ENCODE data around the gene MKX. TPM values are rescaled to one million over a fixed set of nuclear protein-coding genes. Genes with fewer than 3 reads are reported as not detected.

Gene MKX
- total RNA-seq, 1 donor from 2014 or later = not detected

DNA sequence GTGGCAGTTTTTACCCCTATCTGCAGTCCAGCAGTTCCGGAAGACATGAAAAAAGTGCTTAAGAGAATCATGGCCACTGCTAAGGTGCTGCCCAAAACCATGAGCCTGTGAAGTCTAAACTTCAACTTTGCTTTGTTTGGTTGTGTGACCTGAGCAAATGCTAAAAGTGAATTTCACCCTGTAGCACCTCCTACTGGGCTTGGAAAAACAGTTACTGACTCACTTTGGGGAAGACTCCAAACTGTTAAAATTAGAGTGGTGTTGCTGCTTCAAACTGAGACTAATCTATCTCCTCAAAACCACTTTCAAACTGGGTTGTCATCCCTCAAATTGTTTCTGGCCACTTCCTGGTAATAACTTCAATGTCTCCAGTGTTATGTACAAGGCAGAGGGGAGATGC is 21.3 kb downstream of the MKX start:
- no peak overlapping the region for H3K27ac Mint-ChIP-seq
- no peaks in the 10 kb centered on the region for H3K9me3 Mint-ChIP-seq
- H3K4me1 Mint-ChIP-seq (ENCODE audit: low read depth) = no peaks in the 10 kb centered on the region
- intact Hi-C loops (cut with micrococcal nuclease) = no loop called here
- DNase-seq (ENCODE audit: low spot score) = no peak
- H3K36me3 Mint-ChIP-seq (ENCODE audit: low read depth) = no peaks in the 10 kb centered on the region
- no peak overlapping the region for H3K4me3 Mint-ChIP-seq (ENCODE audit: low read depth)
- H3K27me3 Mint-ChIP-seq (ENCODE audit: low read depth) = peaks cover 29% of the 10 kb centered on the region

GRCh38 chr10:27723436-27723835 is 22.2 kb downstream of the MKX start:
- no peak overlapping the region for H3K27ac Mint-ChIP-seq
- no peaks in the 10 kb centered on the region for H3K36me3 Mint-ChIP-seq (ENCODE audit: low read depth)
- H3K9me3 Mint-ChIP-seq = no peaks in the 10 kb centered on the region
- intact Hi-C loops (cut with micrococcal nuclease) = no loop called here
- DNase-seq (ENCODE audit: low spot score) = no peak
- H3K4me3 Mint-ChIP-seq (ENCODE audit: low read depth) = no peak overlapping the region
- no peaks in the 10 kb centered on the region for H3K4me1 Mint-ChIP-seq (ENCODE audit: low read depth)
- peaks cover 32% of the 10 kb centered on the region for H3K27me3 Mint-ChIP-seq (ENCODE audit: low read depth)

GRCh38 chr10:27720529-27720928 is 25.1 kb downstream of the MKX start:
- no peaks in the 10 kb centered on the region for H3K9me3 Mint-ChIP-seq
- H3K27me3 Mint-ChIP-seq (ENCODE audit: low read depth) = peaks cover 35% of the 10 kb centered on the region
- no peak overlapping the region for H3K4me3 Mint-ChIP-seq (ENCODE audit: low read depth)
- H3K27ac Mint-ChIP-seq = no peak overlapping the region
- H3K4me1 Mint-ChIP-seq (ENCODE audit: low read depth) = no peaks in the 10 kb centered on the region
- H3K36me3 Mint-ChIP-seq (ENCODE audit: low read depth) = no peaks in the 10 kb centered on the region
- no peak for DNase-seq (ENCODE audit: low spot score)
- intact Hi-C loops (cut with micrococcal nuclease) = no loop called here

DNA sequence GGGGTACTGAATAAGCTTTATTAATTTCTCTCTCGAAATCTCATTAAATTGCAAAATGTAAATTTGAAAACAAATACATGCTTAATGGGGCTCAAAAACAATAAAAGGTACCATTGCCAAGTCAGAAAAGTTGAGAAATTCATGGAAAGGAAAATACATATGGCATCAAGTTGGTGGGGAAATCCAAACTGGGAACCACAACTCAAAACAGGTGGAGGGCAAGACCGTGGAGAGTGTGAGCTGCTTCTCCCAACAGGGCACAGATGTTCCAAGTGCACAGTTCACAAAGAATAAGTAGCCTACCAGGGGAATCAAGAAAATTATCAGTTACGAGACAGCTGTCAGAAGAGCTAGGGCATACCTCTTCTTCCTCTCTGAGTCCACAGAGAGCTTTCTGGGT is 26.6 kb downstream of the MKX start:
- Mint-ChIP-seq H3K27ac (no peak overlapping the region), H3K9me3 (no peaks in the 10 kb centered on the region)

GRCh38 chr10:27717861-27718260 is 27.8 kb downstream of the MKX start:
- DNase-seq (ENCODE audit: low spot score) = no peak
- H3K4me3 Mint-ChIP-seq (ENCODE audit: low read depth) = no peak overlapping the region
- no peaks in the 10 kb centered on the region for H3K36me3 Mint-ChIP-seq (ENCODE audit: low read depth)
- intact Hi-C loops (cut with micrococcal nuclease) = no loop called here
- H3K4me1 Mint-ChIP-seq (ENCODE audit: low read depth) = no peaks in the 10 kb centered on the region
- no peaks in the 10 kb centered on the region for H3K9me3 Mint-ChIP-seq
- H3K27ac Mint-ChIP-seq = no peak overlapping the region
- H3K27me3 Mint-ChIP-seq (ENCODE audit: low read depth) = peaks cover 21% of the 10 kb centered on the region

More for the DNA sequence above, 26.6 kb downstream of the MKX start:
- Mint-ChIP-seq H3K36me3 (ENCODE audit: low read depth) (no peaks in the 10 kb centered on the region), H3K4me3 (ENCODE audit: low read depth) (no peak overlapping the region), H3K27me3 (ENCODE audit: low read depth) (peaks cover 27% of the 10 kb centered on the region), H3K4me1 (ENCODE audit: low read depth) (no peaks in the 10 kb centered on the region)
- intact Hi-C loops (cut with micrococcal nuclease) = no loop called here
- no peak for DNase-seq (ENCODE audit: low spot score)

DNA sequence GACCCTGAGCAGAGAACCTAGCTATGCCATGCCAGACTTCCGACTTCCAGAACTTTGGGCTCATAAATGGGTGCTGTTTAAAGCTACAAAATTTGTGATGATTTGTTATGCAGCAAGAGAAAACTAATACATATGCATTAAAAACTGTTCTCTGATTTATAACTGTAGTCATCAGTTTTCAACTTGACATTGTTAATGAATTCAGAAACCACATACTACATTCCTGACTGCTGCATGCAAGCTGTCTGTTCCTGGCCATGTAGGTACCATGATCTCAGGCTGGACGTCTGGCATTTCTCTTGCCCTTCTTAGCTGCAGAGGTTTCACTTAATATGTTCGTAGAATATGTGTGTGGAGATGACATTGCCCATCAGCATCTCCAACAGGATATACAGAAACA is 28.4 kb downstream of the MKX start:
- H3K4me3 Mint-ChIP-seq (ENCODE audit: low read depth) = no peak overlapping the region
- H3K27me3 Mint-ChIP-seq (ENCODE audit: low read depth) = peaks cover 21% of the 10 kb centered on the region
- H3K27ac Mint-ChIP-seq = no peak overlapping the region
- no peaks in the 10 kb centered on the region for H3K4me1 Mint-ChIP-seq (ENCODE audit: low read depth)
- intact Hi-C loops (cut with micrococcal nuclease) = no loop called here
- H3K9me3 Mint-ChIP-seq = no peaks in the 10 kb centered on the region
- no peak for DNase-seq (ENCODE audit: low spot score)
- no peaks in the 10 kb centered on the region for H3K36me3 Mint-ChIP-seq (ENCODE audit: low read depth)

DNA sequence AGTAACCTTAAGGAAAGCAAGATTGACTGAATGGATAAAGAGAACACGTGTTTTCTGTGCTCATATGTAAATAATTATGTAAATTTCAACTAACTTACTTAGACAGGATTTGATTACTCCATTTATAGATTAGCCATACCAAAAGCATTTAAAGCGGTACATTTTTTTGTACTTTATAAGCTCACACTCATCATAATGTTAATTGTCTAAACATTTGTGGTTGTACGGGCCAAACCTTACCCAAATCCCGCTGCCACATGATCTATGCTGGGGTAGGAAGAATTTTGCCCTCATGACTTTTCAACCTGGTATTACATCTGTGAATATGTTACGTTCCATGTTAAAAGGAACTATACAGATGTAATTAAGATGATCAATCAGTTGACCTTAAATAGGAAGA is 29.1 kb downstream of the MKX start:
- Mint-ChIP-seq H3K36me3 (ENCODE audit: low read depth) (no peaks in the 10 kb centered on the region), H3K27me3 (ENCODE audit: low read depth) (peaks cover 21% of the 10 kb centered on the region), H3K4me1 (ENCODE audit: low read depth) (no peaks in the 10 kb centered on the region), H3K27ac (no peak overlapping the region), H3K9me3 (no peaks in the 10 kb centered on the region), H3K4me3 (ENCODE audit: low read depth) (no peak overlapping the region)
- intact Hi-C loops (cut with micrococcal nuclease) = no loop called here
- no peak for DNase-seq (ENCODE audit: low spot score)

- H3K4me1 Mint-ChIP-seq (ENCODE audit: low read depth) = no peaks in the 10 kb centered on the region
- no peak for DNase-seq (ENCODE audit: low spot score)
- H3K36me3 Mint-ChIP-seq (ENCODE audit: low read depth) = no peaks in the 10 kb centered on the region
- peaks cover 18% of the 10 kb centered on the region for H3K27me3 Mint-ChIP-seq (ENCODE audit: low read depth)
- no peak overlapping the region for H3K27ac Mint-ChIP-seq
- no peak overlapping the region for H3K4me3 Mint-ChIP-seq (ENCODE audit: low read depth)
- intact Hi-C loops (cut with micrococcal nuclease) = no loop called here
- H3K9me3 Mint-ChIP-seq = no peaks in the 10 kb centered on the region
Observed at GRCh38 chr10:27715505-27715904, 30.1 kb downstream of the MKX start.

DNA sequence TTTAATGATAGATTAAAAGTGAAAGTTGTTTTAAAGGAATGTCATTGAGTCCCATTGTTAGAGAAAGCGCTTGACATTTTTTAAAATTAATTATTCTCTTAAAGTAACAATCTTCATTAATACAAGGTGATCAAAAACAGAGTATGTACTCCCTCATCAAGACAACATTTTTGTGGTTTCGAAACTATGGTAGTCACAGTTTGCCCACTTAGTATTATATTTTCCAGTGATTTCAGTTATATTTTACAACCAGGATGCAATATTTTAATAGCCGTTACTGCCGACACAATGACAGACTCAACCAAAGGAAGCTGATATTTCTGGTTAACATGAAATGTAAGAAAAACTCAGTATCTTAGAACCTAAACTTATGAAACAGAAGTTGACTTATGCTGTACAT is 31.3 kb downstream of the MKX start:
- H3K4me3 Mint-ChIP-seq (ENCODE audit: low read depth) = no peak overlapping the region
- DNase-seq (ENCODE audit: low spot score) = no peak
- peaks cover 14% of the 10 kb centered on the region for H3K27me3 Mint-ChIP-seq (ENCODE audit: low read depth)
- no peaks in the 10 kb centered on the region for H3K4me1 Mint-ChIP-seq (ENCODE audit: low read depth)
- H3K27ac Mint-ChIP-seq = no peak overlapping the region
- H3K36me3 Mint-ChIP-seq (ENCODE audit: low read depth) = no peaks in the 10 kb centered on the region
- no peaks in the 10 kb centered on the region for H3K9me3 Mint-ChIP-seq
- intact Hi-C loops (cut with micrococcal nuclease) = no loop called here

DNA sequence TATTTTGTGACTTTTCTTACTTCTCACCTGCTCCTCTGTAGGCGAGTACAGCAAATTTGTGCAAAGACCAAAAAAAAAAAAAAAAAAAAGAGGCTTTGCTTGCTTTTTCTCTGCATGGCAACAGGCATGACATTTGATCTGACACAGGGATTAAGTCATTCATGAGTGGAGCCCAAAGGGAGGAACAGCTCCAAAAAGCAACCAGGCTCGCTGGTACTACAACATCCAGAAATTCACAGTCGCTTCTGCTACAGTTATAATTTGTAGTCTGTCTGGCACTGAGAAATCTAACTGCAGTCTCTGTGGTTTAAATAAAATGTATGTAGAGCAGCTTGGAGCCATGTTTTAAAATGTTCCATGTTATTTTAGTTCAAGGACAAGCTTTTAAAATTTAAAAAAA is 31.7 kb downstream of the MKX start:
- Mint-ChIP-seq H3K4me1 (ENCODE audit: low read depth) (no peaks in the 10 kb centered on the region), H3K9me3 (no peaks in the 10 kb centered on the region), H3K36me3 (ENCODE audit: low read depth) (no peaks in the 10 kb centered on the region), H3K4me3 (ENCODE audit: low read depth) (no peak overlapping the region), H3K27me3 (ENCODE audit: low read depth) (peaks cover 10% of the 10 kb centered on the region), H3K27ac (no peak overlapping the region)
- no peak for DNase-seq (ENCODE audit: low spot score)
- intact Hi-C loops (cut with micrococcal nuclease) = no loop called here

DNA sequence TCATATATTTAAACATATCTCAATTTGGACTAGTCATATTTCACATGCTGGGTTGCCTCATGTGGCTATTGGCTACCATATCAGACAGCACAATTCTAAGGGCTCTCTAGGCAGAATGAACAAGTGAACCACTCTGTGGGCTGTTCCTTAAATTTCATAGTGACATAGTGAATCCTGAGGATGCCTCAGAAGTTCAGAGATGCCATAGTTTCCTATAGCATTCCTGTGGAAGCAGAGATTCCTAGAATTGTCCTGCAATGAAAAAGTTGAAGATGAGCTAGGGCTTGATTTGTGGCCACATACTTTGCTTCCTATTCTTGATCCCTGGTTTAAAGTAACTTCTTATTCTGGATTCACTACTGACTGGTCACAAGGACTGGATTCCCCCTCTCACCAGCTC is 35.6 kb downstream of the MKX start:
- Mint-ChIP-seq H3K27ac (no peak overlapping the region), H3K4me1 (ENCODE audit: low read depth) (no peaks in the 10 kb centered on the region), H3K27me3 (ENCODE audit: low read depth) (peaks cover 4% of the 10 kb centered on the region), H3K36me3 (ENCODE audit: low read depth) (no peaks in the 10 kb centered on the region), H3K4me3 (ENCODE audit: low read depth) (no peak overlapping the region), H3K9me3 (no peaks in the 10 kb centered on the region)
- intact Hi-C loops (cut with micrococcal nuclease) = no loop called here
- no peak for DNase-seq (ENCODE audit: low spot score)

GRCh38 chr10:27709304-27709703 is 36.3 kb downstream of the MKX start:
- Mint-ChIP-seq H3K27ac (no peak overlapping the region), H3K27me3 (ENCODE audit: low read depth) (peaks cover 3% of the 10 kb centered on the region), H3K4me3 (ENCODE audit: low read depth) (no peak overlapping the region), H3K9me3 (no peaks in the 10 kb centered on the region), H3K36me3 (ENCODE audit: low read depth) (no peaks in the 10 kb centered on the region), H3K4me1 (ENCODE audit: low read depth) (no peaks in the 10 kb centered on the region)
- intact Hi-C loops (cut with micrococcal nuclease) = no loop called here
- no peak for DNase-seq (ENCODE audit: low spot score)

GRCh38 chr10:27701938-27702537 is 43.6 kb downstream of the MKX start:
- DNase-seq (ENCODE audit: low spot score) = no peak
- no peak overlapping the region for H3K4me3 Mint-ChIP-seq (ENCODE audit: low read depth)
- H3K27ac Mint-ChIP-seq = no peak overlapping the region
- intact Hi-C loops (cut with micrococcal nuclease) = no loop called here
- no peaks in the 10 kb centered on the region for H3K36me3 Mint-ChIP-seq (ENCODE audit: low read depth)
- no peaks in the 10 kb centered on the region for H3K4me1 Mint-ChIP-seq (ENCODE audit: low read depth)
- H3K27me3 Mint-ChIP-seq (ENCODE audit: low read depth) = peaks cover 13% of the 10 kb centered on the region
- no peaks in the 10 kb centered on the region for H3K9me3 Mint-ChIP-seq

GRCh38 chr10:27699776-27700175 is 45.8 kb downstream of the MKX start:
- no peak overlapping the region for H3K4me3 Mint-ChIP-seq (ENCODE audit: low read depth)
- no peaks in the 10 kb centered on the region for H3K4me1 Mint-ChIP-seq (ENCODE audit: low read depth)
- H3K9me3 Mint-ChIP-seq = no peaks in the 10 kb centered on the region
- intact Hi-C loops (cut with micrococcal nuclease) = no loop called here
- H3K27me3 Mint-ChIP-seq (ENCODE audit: low read depth) = peaks cover 12% of the 10 kb centered on the region
- no peaks in the 10 kb centered on the region for H3K36me3 Mint-ChIP-seq (ENCODE audit: low read depth)
- H3K27ac Mint-ChIP-seq = no peak overlapping the region
- DNase-seq (ENCODE audit: low spot score) = no peak

Measured in activated T-helper 2 cell treated with anti-CD3 and anti-CD28 coated beads, Interferon-gamma antibody, Interleukin-2, Interleukin-4, amounts not matched to agents 10 μg/mL and 5 μg/mL and 100 μg/mL, durations not matched to agents 14 hours and 24 hours and 36 hours (primary cell).